ENCODE results near the gene UNC13A.

GRCh38 chr19:17555929-17556813 lies 132.0 kb downstream of the UNC13A start:
- TF ChIP-seq POLR2A (IDR thresholded peaks at IDR 0.05) (no peak), CTCF (IDR thresholded peaks at IDR 0.05) (peak in 1 of 4 experiments; percentile 10), POLR2AphosphoS5 (IDR thresholded peaks at IDR 0.05) (no peak)

Data from prostate gland (tissue), 2 donors.